Colonic mucosa (tissue), 4 donors: ENCODE results near the gene B4GALT4. TPM values are rescaled to one million over a fixed set of nuclear protein-coding genes. Genes with fewer than 3 reads are reported as not detected.

Experiments used
- DNase-seq: peaks from one replicate; pipeline ENCODE4 v3.0.0-alpha.2; 2020
- H3K27ac ChIP-seq: fragments of 200-600 bp; one replicate; pipeline ENCODE4 v1.8.0; 2021
- H3K27me3 ChIP-seq: fragments of 200-600 bp; one replicate; pipeline ENCODE4 v1.8.0; 2021
- H3K36me3 ChIP-seq: fragments of 200-600 bp; one replicate; pipeline ENCODE4 v1.8.0; 2021
- H3K4me1 ChIP-seq: fragments of 200-600 bp; one replicate; pipeline ENCODE4 v1.8.0; 2021; ENCODE audit warnings: mild to moderate bottlenecking
- H3K4me3 ChIP-seq: fragments of 200-600 bp; one replicate; pipeline ENCODE4 v1.8.0; 2021
- H3K9ac ChIP-seq, 2 donors: one replicate each; pipeline ENCODE4 v1.7.0; 2013; ENCODE audit warnings: control low read depth in 2 of 2, low read depth in 2 of 2, low read length in 2 of 2
- H3K9me3 ChIP-seq: fragments of 200-600 bp; one replicate; pipeline ENCODE4 v1.8.0; 2021
- CTCF ChIP-seq: fragments of 200-600 bp; IDR thresholded peaks from one replicate; pipeline ENCODE4 v1.8.0; 2022; ENCODE audit warnings: antibody characterized with exemption, mild to moderate bottlenecking
- intact Hi-C: fragments of 100-400 bp; cut with DNase I; formaldehyde crosslinking; loops from one replicate; pipeline ENCODE4 v1.14.1; 2022
- total RNA-seq, 2 donors: library from RNA; stranded (reverse); fragmentation: NEBNext Ultra II Directional in 1 of 2; extraction: Animal tissue kit (Norgen Biotek cat#: 25700) in 1 of 2; gene quantifications; one replicate each; pipeline ENCODE4 v1.2.1, GENCODE V29; 2021
- donor health status: healthy.
- donor health status: DM: no; HTN: no; CAD: no.
- donor health status: DM: no; HTN: no; CAD: no.

The B4GALT4 gene
- total RNA-seq, 2 donors from 2014 or later: 43.1 to 54.5 TPM

DNA sequence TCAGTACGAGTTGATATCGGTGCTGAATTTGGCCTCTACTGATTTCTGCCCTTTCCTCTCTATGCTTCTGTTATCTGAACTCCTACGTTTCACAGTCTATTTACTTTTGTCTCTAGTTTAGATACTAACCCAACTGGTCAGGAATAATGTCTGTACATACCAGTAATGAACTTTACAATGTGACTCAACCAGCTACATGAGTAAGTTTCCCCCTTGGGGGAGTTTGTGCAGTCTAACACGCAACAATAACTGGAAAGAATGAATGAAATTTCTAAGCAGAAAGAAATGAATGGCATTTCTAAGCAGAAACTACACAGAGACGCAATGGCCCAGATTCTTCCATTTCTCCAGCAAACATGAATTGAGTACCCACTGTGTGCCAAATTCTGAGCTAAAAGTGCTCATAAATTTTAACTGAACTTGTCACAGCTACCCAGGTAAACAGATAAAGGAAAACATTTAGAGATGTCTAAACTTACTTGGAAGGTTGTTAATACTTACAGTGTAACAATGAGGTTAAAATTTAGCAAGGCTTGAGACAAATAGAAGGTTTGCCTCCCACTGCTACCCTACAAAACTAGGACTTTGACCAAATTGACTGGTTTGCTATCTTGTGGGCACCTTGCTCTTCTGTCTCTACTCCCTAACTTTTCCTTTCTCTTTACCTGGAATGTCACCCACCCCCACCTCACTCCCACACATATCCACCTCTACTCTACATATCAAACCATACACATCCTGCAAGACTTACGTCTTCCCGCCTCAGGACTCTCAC is 55.7 kb downstream of the B4GALT4 start:
- TF ChIP-seq CTCF: no peak
- H3K9me3 ChIP-seq: no peaks in the 10 kb centered on the region
- no peaks in the 10 kb centered on the region for H3K4me1 ChIP-seq
- no peak for DNase-seq
- intact Hi-C loops: no loop called here
- H3K4me3 ChIP-seq: no peak overlapping the region
- no peaks in the 10 kb centered on the region for H3K36me3 ChIP-seq
- H3K27ac ChIP-seq: no peak overlapping the region
- H3K27me3 ChIP-seq: no peaks in the 10 kb centered on the region
- no peak overlapping the region for H3K9ac ChIP-seq

- Histone ChIP-seq H3K4me1 (no peaks in the 10 kb centered on the region), H3K9me3 (no peaks in the 10 kb centered on the region), H3K27me3 (no peaks in the 10 kb centered on the region), H3K9ac (no peak overlapping the region), H3K36me3 (no peaks in the 10 kb centered on the region), H3K4me3 (no peak overlapping the region), H3K27ac (no peak overlapping the region)
- TF ChIP-seq CTCF: no peak
- no peak for DNase-seq
- intact Hi-C loops: no loop called here
Observed at GRCh38 chr3:119184111-119184510, 56.6 kb downstream of the B4GALT4 start.

DNA sequence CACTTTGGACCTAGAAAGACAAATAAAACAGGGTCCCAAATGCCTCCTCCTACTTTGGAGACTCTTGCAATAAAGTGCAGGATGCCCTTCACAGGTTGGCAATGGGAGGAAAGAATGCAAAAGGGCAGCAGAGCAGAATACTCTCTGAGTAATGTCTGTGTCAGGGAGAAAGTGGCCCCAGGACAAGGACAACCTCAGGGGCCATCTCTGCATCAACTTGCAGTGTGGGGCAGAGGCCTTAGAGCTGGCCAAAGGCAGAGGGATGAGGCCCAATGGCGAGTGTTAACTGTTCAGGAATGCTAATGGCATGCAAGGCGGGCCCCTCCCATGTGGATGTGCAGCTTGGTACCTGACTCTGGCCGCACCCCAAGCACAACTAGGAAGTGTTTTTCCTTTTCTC is 58.9 kb downstream of the B4GALT4 start:
- no peak for TF ChIP-seq CTCF
- H3K4me3 ChIP-seq: no peak overlapping the region
- H3K9me3 ChIP-seq: no peaks in the 10 kb centered on the region
- no peaks in the 10 kb centered on the region for H3K4me1 ChIP-seq
- intact Hi-C loops: no loop called here
- H3K36me3 ChIP-seq: no peaks in the 10 kb centered on the region
- no peak overlapping the region for H3K9ac ChIP-seq
- no peaks in the 10 kb centered on the region for H3K27me3 ChIP-seq
- no peak for DNase-seq
- no peak overlapping the region for H3K27ac ChIP-seq

DNA sequence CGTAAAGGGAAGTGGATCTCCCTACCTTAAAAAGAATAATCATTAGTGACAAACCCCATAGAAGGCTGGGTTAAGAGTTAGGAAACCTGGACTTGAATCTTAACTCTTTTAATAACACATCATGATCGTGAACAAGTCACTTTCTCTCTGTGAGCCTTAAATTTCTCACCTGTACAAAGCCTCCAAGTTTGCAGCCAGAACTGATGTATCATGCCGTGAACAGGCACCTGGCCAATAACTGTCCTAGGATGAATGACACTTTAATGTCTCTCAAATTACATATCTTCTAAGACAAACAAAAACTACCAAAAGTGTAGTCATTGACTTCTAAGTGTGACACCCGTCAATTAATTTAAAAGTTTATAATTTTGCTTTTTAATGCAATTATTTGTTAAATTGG is 63.4 kb downstream of the B4GALT4 start:
- Histone ChIP-seq H3K4me1 (no peaks in the 10 kb centered on the region), H3K27ac (no peak overlapping the region)
- intact Hi-C loops: no loop called here

DNA sequence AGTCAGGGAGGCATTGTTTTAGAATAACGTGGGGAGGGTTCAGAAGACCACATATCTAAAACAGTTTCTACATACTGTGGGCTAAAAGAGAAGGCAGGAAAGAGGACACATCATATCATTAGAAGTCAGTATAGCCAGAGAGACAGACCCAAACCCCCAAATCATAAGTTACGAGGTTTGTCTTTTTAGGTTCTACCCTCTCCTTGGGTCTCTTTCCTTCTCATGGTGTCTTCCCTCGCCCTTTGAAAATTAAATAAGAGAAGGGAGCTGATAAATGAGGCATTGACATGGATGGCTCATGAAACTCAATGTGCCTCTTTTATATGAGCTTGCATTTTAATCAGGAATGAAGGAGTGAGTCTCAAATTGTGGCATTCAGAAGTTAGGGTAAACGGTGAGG is 63.9 kb downstream of the B4GALT4 start:
- no peaks in the 10 kb centered on the region for H3K9me3 ChIP-seq
- H3K4me1 ChIP-seq: no peaks in the 10 kb centered on the region
- intact Hi-C loops: no loop called here
- peak overlapping the region; percentile 4 for H3K27ac ChIP-seq
- no peaks in the 10 kb centered on the region for H3K36me3 ChIP-seq
- DNase-seq: no peak
- H3K4me3 ChIP-seq: no peak overlapping the region
- no peak for TF ChIP-seq CTCF
- H3K27me3 ChIP-seq: no peaks in the 10 kb centered on the region
- no peak overlapping the region for H3K9ac ChIP-seq

More for the DNA sequence above, 63.4 kb downstream of the B4GALT4 start:
- H3K9ac ChIP-seq: no peak overlapping the region
- H3K27me3 ChIP-seq: no peaks in the 10 kb centered on the region
- H3K4me3 ChIP-seq: no peak overlapping the region
- TF ChIP-seq CTCF: no peak
- no peaks in the 10 kb centered on the region for H3K9me3 ChIP-seq
- DNase-seq: no peak
- no peaks in the 10 kb centered on the region for H3K36me3 ChIP-seq
